D721Med (cell line): ENCODE measurements around the gene NFILZ.
"Not testable (repeated sequence)": the region's sequence is repeated elsewhere in the genome, so short reads cannot be mapped to it uniquely, and the experiment has no call there.

ENCODE experiments used
- DNase-seq: peaks from one replicate; pipeline ENCODE4 v3.0.0; 2011; ENCODE audit warnings: low spot score; ENCODE audit not compliant: insufficient read length
- FAIRE-seq: peaks from 2 replicates; lab custom pipeline; 2011; peaks lifted over from hg19 to GRCh38; lab: Jason Lieb, UNC
- TF ChIP-seq, protein P1 (sequence below): IDR thresholded peaks from 2 replicates; pipeline ENCODE4 v1.5.1; 2012; ENCODE audit warnings: mild to moderate bottlenecking, control low read depth; ENCODE audit not compliant: insufficient read depth; ENCODE audit errors: missing control alignments

Gene NFILZ

DNA sequence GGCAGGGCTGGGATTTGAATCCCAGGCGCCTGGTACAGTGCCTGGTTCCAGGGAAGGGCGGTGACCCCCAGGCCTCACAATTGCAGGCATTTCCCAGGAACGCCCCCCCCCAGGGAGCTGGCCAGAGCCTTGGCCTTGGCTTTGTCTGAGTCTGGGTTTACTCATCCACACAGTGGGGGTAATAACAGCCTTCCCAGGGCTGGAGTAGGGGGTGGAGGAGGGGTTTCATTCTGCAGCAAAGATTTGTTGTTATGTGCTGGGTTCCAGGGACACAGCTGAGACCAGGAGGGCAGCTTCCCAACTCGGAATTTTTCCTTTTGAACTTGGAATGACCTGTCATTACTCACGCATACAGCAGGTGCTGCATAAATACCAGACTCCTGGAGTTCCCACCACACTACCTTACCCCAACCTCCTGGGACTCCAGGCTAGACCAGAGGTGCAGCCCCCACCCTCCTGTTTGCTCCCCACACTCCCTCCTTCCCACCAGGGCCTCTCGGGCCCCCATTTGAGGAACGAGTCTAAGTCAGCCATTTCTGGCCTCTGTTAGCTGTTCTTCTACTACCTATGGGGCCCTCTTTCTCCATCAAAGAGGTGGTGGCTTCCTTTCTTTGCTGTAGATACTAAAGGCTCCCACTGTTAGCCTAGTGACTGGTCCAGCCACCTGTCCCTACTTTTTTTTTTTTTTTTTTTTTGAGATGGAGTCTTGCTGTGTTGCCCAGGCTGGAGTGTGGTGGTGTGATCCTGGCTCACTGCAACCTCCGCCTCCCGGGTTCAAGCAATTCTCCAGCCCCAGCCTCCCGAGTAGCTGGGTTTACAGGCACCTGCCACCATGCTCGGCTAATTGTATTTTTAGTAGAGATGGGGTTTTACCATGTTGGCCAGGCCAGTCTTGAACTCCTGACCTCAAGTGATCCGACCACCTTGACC is 18.3 kb upstream of the NFILZ start:
- TF ChIP-seq, protein P1, sequence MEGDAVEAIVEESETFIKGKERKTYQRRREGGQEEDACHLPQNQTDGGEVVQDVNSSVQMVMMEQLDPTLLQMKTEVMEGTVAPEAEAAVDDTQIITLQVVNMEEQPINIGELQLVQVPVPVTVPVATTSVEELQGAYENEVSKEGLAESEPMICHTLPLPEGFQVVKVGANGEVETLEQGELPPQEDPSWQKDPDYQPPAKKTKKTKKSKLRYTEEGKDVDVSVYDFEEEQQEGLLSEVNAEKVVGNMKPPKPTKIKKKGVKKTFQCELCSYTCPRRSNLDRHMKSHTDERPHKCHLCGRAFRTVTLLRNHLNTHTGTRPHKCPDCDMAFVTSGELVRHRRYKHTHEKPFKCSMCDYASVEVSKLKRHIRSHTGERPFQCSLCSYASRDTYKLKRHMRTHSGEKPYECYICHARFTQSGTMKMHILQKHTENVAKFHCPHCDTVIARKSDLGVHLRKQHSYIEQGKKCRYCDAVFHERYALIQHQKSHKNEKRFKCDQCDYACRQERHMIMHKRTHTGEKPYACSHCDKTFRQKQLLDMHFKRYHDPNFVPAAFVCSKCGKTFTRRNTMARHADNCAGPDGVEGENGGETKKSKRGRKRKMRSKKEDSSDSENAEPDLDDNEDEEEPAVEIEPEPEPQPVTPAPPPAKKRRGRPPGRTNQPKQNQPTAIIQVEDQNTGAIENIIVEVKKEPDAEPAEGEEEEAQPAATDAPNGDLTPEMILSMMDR: no peak
- DNase-seq (no peak), FAIRE-seq (no peak)

DNA sequence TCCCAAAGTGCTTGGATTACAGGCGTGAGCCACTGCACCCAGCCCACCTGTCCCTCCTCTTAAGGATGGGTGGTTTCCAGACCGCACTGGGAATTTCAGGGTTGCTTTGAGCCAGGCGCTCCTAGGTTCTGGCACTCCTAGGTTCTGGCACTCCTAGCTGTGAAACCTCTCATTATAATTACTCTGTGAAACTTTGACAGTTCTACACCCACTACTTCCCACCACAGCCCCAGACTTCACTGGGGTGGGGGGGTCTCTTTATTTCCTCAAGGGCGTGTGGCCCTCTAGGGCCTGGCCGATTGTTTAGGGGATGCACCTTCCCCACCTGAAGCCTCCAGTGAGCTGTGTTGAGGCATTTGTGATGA is 17.6 kb upstream of the NFILZ start:
- no peak for FAIRE-seq
- DNase-seq: no peak
- TF ChIP-seq, protein P1: no peak

DNA sequence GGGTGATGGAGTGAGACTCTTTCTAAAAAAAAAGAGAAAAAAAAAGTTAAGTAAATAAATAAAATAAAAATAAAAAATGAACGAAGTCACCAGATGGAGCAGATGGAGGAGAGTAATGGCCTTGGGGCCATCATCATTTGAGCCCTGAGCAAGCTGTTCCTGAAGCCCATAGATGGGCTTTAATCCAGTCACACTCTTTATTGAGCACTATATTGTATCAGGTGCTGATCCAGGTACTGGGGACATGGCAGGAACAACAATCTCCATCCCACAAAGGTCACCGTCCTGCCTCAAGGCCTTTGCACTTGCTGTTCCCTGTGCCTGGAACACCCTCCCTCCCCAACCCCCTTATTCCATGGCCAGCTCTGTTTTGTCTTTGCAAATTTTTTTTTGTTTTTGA is 16.0 kb upstream of the NFILZ start:
- FAIRE-seq (no peak), DNase-seq (no peak)
- TF ChIP-seq, protein P1: no peak

DNA sequence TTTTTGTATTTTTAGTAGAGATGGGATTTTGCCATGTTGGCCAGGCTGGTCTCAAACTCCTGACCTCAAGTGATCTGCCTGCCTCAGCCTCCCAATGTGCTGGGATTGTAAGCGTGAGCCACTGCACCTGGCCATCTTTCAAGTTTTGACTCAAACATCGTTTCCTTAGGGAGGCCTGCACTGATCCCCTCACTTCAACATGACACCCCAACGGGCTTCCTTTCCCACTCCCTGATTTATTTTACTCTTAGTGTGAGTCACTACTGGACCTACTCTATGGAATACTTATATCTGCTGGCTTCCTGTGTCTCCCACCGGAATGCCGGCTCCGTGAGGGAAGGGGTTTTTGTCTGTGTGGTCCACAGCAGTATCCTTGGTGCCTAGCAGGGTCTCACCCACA is 15.4 kb upstream of the NFILZ start:
- TF ChIP-seq, protein P1: no peak
- FAIRE-seq (no peak), DNase-seq (no peak)

DNA sequence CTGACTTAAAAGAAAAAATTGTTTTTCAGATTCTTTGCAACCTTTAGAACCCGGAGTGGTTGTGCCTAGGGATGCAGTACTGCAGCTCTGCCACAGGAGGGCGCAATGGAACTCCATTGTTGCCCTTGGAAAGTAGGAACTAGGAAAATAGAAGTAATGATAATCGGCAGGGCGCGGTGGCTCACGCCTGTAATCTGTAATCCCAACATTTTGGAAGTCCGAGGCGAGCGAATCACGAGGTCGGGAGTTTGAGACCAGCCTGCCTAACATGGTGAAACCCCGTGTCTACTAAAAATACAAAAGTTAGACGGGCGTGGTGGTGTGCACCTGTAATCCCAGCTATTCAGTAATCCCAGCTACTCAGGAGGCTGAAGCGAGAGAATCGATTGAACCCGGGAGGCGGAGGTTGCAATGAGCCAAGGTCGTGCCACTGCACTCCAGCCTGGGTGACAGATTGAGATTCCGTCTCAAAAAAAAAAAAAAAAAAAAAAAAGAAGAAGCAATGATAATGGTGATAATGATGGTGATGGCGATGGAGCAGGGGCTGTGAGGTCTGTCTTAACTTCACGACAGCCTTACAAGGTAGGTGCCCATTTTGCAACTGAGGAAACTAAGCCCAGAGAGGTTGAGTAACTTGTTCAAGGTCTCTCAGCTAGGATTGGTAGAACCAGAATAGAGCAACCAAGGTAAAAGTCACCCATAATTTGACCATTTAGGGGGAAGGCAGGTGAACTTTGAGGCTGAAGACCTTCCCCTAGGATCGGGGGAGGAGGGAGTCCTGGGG is 14.4 kb upstream of the NFILZ start:
- FAIRE-seq (no peak), DNase-seq (peak; percentile 46)
- TF ChIP-seq, protein P1: peak; percentile 96

DNA sequence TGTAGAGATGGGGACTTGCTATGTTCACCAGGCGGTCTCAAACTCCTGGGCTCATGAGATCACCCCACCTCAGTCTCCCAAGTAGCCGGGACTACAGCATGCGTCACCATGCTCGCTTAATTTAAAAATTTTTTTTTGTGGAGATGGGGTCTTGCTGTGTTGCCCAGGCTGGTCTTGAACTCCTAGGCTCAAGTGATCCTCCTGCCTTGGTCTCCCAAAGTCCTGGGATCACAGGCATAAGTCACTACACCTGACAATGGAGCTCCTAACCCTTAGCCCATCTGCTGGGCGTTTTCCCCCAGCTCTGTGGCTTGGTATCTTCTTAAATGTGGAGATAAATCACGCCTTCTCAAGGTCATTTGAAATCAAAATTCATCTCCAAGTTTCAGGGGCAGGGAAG is 13.6 kb upstream of the NFILZ start:
- TF ChIP-seq, protein P1: no peak
- FAIRE-seq (no peak), DNase-seq (no peak)

DNA sequence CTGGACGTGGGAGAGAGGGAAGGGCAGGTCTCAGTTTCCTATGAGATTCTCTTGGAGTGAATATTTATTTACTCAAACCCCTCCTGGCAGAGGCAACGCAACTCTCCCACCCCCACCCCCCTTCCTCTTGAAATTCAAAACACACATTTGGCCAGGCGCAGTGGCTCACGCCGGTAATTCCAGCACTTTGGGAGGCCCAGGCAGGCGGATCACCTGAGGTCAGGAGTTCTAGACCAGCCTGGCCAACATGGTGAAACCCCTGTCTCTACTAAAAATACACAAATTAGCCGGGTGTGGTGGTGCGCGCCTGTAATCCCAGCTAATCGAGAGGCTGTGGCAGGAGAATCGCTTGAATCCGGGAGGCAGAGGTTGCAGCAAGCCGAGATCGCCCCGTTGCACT is 13.1 kb upstream of the NFILZ start:
- DNase-seq, FAIRE-seq: not testable (repeated sequence)
